Stimulated activated CD8-positive, alpha-beta memory T cell treated with anti-CD3 and anti-CD28 coated beads, Interleukin-12 subunit alpha, Interleukin-12 subunit beta, amount 100 ng/mL, for 4 hours (primary cell): ENCODE data around the gene NBL1.

Experiments
- DNase-seq: peaks from one replicate; pipeline ENCODE4 v3.0.0-alpha.2; 2020; ENCODE audit warnings: low read depth

The NBL1 gene

DNA sequence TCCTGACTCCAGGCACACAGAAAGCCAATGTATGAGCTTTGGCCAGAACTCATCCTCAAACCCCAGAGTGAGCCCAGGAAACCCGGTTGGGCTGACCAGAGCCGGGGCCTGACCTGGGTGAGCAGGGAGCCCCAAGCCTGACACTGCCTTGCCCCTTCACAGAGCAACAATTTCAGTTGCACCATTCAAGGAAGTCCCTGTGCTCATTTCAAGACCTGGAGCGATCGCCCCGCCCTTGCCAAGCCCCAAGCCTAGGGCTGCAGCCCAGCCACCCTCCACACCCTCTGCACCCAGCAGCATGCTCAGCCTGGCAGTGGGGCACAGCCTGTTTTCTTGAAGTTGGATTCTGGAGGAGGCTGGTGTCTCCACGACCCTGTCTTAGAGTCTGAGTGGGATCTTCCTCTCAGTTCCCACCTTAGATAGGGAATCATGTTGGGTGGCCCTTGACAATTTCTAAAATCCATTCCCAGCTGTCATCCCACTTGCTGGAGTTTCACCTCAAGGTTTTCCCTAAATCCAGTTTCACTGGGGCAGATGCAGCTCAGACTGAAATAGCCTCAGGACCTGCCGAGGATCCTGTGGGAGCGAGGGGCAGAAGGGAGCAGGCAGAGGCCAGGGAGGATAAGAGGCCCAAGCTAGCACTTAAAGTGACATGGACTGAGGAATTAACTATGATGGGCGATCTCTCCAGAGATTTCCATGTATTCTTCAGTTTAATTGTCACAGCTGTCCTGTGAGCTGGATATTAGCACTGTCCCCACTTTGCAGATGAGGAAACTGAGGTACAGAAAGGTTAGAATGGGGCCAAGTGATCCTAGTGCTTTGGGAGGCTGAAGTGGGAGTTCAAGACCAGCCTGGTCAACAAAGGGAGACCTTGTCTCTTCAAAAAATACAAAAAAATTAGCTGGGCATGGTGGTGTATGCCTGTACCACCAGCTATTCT is 2.5 kb downstream of the NBL1 start:
- no peak for DNase-seq

DNA sequence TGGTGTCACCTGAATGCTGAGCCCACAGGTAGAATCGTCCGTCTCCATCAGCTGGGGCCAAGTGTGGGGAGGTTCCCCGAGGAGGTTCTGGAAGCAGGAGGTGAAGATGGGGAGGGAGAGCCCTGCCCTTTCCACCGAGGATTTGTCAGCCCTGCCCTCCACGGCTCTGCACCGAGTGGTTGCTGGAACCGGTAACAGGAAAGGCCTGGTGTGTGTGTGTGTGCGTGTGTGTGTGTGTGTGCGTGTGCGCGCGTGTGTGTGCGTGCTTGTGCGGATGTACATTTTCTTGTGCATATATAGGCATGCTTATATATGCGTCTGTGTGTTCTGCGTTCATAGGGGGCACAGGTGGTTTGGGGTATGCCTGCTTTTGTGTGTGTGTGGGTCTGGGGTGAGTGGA is 3.5 kb downstream of the NBL1 start:
- no peak for DNase-seq

DNA sequence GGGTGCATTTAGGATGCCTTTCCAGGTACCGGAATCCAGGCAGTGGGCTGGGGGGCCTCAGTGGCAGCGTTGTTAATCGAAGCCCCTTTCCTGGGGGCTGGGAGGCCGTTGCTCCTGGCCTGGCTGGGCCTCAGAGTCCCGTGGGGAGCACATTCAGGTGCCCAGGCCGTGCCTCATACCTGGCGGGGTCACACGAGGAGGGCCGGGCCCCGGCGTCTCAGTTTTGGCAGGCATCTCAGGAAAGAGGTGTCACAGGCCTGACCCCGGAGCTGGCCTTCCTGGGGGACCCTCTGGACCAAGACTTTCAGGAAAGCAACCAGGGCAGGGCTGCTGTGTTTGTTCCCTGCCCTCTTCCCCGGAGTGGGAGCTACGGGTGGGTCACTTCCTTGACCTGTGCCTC is 4.1 kb downstream of the NBL1 start:
- DNase-seq: no peak

DNA sequence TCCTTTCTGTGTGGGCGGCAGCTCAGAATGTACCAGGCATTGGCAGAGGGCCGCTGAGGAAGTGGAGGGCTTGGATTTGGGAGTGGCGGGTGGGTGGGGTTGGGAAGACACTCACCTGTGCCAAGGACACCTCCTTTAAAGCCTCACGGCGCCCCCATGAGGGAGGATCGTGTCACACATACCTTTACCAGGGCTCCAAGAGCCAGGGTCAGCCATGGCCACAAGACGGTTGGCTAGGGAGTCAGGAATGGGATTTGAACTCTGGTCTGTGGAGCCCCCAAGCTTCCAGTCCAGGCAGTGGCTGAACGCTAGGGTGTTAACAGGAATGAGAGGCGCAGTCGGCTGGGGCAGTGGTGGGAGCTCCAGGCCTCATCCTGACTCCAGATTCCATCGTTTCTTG is 4.6 kb downstream of the NBL1 start:
- DNase-seq: no peak

DNA sequence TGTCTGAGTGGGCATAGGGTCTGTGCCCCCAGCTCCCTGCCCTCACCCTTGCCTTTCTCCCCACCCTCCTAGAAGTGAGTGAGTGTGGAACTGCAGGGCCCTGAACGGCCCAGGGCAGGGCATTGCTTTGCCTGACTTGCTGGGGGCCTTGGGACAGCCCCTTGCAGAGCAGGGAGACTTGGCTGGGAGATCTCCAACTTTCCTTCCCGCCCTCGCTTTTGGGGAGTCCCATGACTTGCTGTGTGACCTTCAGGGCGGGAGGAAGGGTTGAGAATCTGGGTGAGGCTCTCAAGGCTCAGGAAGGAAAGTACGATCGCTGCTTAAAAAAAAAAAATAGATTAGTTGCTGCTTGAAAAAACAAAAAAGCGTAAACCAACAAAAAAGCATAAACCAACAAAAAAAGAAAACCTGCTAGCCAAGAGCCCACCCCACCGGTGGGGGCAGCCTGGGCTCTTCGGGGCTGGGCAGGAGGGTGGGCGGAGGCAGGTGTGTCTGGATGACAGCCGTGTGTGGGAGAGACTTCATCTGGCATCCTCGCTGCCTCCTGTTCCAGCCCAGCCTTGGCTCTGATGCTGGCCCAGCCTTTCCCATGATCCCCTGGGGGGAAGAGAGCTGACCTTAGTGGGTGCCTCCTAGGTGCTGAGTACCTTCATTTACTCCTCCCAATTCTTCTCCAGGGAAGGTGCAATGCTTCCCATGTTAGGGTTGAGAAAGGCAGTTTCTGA is 6.5 kb downstream of the NBL1 start:
- no peak for DNase-seq

DNA sequence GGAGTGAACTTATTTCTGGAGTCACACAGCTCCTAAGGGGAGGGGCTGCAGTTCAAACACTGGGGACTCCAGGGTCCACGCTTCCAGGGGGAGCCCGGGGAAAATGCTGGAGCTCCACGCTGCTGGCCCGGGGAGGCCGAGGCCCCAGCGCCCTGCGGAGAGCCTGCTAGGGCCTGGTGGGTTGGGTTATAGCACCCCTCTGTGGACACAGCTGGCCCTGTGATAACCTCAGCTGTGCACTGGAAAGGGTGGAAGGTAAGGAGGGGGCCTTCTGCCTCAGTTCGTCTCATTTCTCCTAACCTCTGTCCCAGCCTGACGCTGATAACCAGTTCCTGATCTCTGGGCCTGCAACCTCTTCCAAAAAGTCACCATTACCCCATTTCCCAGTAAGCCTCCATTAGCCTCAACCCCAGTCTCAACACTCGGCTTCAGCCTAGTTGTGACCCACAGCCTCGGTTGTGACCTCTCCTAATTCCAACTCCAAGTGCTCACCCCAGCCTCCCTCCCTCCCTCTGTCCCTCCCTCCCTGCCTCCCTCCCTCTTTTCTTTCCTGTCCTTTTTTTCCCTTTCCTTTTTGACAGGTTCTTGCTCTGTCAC is 7.1 kb downstream of the NBL1 start:
- no peak for DNase-seq

DNA sequence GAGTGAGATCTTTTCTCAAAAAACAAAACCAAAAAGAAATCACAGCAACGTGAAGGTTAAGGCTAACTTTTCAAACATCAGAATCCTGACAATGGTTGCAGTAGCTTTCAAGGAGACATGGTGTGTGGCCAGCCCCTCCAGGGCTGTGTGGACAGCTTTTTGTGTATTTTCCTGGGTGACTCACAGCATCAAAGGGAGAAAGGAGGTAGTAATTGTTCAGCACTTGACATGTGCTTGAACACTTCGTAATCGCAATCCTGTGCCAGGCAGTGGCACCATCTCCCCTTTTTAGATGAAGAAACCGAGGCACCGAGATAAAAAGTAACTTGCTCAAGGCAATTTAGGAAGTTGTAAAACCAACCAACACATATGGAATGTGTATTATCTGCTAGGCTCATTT is 10.3 kb downstream of the NBL1 start:
- DNase-seq: no peak

DNA sequence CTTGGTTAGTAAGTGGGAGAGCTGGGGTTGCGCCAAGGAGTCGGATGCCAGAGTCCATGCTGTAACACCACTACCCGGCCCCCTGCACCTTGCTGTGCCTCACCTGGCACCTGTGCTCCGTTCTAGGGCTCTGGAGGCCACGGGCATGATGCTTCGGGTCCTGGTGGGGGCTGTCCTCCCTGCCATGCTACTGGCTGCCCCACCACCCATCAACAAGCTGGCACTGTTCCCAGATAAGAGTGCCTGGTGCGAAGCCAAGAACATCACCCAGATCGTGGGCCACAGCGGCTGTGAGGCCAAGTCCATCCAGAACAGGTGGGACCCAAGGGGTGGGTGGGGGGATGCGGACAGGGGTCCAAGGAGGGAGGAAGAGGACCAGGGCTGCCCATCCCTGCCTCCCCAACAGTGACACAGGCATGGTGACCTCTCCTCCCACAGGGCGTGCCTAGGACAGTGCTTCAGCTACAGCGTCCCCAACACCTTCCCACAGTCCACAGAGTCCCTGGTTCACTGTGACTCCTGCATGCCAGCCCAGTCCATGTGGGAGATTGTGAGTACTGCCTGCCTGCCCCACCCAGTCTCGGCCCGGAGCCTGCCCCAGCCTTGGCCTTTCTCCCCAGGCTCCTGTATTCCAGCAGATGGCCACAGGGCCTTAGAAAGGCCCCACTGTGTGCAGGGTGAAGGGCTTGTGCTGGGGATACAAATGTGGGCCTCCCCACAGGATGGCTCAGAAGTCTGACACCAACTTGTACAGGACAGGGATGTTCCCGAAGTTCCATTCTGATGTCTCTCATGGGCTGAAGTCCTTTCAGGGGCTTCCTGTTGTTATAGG is 11.0 kb downstream of the NBL1 start:
- DNase-seq: no peak

DNA sequence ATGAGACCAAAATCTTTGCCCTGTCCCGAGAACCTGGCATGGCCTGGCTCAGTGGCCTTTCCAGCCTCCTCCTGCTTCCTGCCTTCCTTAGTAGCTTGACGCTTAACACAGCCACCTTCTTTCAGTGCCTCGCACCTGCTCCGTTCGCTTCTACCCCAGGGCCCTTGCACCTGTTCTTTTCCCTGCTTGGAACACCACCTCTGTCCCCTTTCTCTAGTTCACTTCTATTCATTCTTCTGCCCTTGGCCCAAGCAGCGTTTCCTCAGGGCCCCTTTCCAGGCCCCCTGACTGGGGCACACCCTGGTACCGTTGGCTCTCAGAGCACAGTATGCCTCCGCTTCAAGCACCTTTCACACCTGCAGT is 11.6 kb downstream of the NBL1 start:
- no peak for DNase-seq

DNA sequence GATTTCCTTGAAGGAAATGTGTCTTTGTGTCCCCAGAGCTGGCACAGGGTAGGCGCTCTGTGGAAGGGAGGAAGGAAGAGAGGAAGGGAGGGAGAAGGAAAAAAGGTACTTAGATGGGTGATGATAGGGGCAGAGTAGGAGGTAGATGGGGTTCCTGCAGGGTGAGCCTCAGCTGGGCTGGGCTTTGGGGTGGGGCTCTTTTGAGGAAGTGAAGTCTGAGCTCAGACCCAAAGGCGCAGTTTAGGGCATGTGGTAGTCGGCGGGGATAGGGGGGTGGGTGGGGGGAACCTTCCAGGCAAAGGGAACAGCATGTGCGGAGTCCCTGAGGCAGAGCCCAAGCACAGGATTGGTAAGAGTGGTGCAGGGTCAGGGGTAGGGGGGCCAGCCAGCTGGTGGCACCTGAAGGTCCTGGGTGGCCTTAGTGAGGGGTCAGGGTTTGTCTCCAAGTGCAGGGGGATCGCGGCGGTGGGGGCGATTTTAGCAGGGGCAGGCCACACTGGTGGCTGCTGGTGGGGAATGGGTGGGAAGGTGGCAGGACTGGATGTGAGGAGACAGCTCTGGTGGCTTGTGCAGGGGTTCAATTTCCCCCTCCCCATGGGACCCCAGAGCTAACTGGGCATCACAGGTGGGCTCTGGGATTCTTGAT is 12.1 kb downstream of the NBL1 start:
- no peak for DNase-seq

DNA sequence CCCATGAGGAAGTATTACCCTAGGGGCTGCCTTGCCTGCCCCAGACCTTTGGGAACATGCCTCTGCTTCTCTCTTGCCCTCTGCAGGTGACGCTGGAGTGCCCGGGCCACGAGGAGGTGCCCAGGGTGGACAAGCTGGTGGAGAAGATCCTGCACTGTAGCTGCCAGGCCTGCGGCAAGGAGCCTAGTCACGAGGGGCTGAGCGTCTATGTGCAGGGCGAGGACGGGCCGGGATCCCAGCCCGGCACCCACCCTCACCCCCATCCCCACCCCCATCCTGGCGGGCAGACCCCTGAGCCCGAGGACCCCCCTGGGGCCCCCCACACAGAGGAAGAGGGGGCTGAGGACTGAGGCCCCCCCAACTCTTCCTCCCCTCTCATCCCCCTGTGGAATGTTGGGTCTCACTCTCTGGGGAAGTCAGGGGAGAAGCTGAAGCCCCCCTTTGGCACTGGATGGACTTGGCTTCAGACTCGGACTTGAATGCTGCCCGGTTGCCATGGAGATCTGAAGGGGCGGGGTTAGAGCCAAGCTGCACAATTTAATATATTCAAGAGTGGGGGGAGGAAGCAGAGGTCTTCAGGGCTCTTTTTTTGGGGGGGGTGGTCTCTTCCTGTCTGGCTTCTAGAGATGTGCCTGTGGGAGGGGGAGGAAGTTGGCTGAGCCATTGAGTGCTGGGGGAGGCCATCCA is 12.8 kb downstream of the NBL1 start:
- no peak for DNase-seq

DNA sequence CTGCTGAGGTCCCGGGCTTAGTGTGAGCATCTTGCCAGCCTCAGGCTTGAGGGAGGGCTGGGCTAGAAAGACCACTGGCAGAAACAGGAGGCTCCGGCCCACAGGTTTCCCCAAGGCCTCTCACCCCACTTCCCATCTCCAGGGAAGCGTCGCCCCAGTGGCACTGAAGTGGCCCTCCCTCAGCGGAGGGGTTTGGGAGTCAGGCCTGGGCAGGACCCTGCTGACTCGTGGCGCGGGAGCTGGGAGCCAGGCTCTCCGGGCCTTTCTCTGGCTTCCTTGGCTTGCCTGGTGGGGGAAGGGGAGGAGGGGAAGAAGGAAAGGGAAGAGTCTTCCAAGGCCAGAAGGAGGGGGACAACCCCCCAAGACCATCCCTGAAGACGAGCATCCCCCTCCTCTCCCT is 13.4 kb downstream of the NBL1 start:
- DNase-seq: no peak

DNA sequence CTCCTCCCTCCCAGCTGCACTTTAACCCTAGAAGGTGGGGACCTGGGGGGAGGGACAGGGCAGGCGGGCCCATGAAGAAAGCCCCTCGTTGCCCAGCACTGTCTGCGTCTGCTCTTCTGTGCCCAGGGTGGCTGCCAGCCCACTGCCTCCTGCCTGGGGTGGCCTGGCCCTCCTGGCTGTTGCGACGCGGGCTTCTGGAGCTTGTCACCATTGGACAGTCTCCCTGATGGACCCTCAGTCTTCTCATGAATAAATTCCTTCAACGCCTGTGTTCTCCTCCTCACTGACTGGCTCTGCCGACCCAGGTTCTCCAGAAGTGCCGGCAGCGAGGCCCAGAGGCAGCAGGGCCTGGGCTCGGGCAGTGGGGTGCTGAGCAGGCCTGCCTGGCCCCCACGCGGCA is 14.1 kb downstream of the NBL1 start:
- DNase-seq: no peak

DNA sequence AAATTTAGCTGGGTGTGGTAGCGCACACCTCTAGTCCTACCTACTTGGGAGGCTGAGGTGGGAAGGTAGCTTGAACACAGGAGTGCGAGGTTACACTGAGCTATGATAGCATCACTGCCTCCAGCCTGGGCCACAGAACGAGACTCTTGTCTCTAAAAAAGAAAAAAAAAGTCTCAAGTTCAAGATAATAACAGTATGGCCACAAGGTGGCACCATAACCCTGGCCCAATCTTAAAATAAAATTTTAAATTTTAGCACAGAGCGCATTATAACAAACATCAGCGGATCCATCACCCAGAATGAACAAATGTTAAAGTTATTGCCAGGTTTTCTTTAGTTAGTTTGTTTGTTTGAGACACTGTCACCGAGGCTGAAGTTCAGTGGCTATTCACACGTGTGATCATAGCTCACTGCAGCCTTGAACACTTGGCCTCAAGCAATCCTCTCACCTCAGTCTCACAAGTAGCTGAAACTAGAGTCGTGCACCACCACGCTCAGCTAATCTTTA is 17.7 kb downstream of the NBL1 start:
- DNase-seq: no peak

DNA sequence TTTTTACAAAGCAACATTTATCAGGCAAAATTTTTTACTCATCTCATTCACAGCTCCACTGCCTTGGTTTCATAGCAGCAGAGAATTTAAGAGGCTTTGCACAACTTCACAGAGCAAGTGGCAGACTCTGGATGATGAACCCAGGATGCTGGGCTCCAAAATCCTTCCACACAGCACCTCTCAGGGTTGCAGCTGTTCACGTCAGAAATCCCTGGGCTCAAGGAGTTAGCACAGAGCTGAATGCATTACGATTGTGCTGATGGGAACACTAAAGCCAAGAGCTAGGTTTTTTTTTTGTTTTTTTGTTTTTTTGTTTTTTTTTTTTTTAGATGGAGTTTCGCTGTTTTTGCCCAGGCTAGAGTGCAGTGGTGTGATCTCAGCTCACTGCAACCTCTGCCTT is 18.2 kb downstream of the NBL1 start:
- no peak for DNase-seq

DNA sequence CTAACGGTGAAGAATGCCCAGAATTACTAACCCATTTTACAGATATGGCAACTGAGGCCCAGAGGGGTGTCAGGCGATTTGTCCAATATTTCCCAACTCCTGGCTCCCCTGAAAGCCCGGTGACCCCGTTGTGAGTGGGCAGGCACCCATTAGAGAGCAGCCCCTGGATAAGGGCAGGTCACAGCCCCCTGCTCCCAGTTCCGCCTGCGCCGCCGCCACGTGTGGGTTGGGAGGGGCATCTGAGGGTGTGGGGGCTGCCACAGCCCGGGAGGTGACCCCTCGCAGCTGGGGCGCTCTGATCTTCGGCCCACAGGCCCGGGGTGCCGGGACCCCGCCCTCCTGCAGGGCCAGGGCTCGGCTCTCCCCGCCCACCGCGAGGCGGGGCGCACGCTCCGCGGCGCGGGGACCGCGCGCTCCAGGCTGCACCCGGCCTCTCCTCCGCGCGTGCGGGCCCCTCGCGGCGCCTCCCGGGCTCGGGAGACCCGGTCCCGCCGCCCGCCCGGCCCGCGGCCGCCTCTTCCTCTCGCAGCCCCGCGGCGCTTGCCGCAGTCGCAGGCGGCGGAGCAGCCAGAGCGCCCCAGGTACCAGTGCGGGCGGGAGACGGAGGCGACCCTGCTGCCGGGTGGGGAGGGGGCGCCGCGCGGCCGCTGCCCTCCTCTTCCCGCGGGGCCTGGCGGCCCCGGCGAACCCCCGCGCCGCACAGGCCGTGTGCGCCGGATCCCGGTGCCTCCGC is 20.5 kb downstream of the NBL1 start, which contains the start of gene HTR6:
Gene HTR6 (plus strand): TSS at position 423 of the 733 bp plus-strand sequence. CDS start 879 bp downstream, outside the sequence.
- no peak for DNase-seq

DNA sequence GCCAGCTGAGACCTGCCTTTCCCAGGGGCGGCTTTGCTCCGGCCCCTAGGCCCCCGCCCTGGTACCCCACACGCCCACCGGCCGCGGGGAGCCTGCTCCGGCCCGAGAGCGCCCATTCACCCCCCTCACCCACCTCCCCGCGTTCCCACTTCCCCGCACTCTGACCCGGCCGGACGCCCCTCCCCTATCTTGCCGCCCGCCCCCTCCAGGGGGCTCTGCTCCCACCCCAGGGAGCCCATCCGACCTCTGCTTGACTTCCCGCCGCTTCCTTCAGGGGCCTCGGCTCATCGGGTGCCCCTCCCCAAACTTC is 21.0 kb downstream of the NBL1 start:
- no peak for DNase-seq

DNA sequence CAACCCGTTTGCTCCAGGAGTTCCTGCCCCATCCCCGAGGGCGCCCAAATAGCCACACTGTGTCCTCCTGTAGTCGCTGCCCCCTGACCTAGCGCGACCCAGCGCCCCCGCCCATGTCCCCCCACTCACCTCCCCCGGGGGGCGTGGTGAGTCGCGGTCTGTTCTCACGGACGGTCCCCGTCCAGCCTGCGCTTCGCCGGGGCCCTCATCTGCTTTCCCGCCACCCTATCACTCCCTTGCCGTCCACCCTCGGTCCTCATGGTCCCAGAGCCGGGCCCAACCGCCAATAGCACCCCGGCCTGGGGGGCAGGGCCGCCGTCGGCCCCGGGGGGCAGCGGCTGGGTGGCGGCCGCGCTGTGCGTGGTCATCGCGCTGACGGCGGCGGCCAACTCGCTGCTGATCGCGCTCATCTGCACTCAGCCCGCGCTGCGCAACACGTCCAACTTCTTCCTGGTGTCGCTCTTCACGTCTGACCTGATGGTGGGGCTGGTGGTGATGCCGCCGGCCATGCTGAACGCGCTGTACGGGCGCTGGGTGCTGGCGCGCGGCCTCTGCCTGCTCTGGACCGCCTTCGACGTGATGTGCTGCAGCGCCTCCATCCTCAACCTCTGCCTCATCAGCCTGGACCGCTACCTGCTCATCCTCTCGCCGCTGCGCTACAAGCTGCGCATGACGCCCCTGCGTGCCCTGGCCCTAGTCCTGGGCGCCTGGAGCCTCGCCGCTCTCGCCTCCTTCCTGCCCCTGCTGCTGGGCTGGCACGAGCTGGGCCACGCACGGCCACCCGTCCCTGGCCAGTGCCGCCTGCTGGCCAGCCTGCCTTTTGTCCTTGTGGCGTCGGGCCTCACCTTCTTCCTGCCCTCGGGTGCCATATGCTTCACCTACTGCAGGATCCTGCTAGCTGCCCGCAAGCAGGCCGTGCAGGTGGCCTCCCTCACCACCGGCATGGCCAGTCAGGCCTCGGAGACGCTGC is 21.7 kb downstream of the NBL1 start:
- DNase-seq: no peak

DNA sequence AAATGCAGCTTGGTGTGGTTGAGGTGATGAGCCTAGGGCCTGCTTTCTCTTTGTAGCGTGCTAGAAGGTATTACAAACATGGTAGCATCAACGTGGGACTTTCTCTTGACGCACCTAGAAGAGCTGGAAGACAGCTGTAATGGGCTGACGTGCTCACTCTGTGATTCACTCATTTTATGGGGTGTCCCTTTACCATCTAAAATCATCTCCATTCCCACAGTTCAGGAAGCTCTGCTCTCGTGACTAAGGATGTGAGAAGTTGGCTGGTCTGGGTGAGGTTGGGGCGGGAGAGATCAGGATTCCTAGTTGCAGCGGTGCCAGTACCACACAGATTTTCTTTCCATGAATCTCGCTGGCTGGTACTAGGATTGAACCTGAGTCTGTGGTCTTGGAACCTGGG is 24.8 kb downstream of the NBL1 start:
- DNase-seq: no peak
